Measurements from ENCODE around the gene FAM135A.
A peak's percentile ranks its signal among the peaks of the same experiment; 100 is the strongest.

Gene FAM135A

DNA sequence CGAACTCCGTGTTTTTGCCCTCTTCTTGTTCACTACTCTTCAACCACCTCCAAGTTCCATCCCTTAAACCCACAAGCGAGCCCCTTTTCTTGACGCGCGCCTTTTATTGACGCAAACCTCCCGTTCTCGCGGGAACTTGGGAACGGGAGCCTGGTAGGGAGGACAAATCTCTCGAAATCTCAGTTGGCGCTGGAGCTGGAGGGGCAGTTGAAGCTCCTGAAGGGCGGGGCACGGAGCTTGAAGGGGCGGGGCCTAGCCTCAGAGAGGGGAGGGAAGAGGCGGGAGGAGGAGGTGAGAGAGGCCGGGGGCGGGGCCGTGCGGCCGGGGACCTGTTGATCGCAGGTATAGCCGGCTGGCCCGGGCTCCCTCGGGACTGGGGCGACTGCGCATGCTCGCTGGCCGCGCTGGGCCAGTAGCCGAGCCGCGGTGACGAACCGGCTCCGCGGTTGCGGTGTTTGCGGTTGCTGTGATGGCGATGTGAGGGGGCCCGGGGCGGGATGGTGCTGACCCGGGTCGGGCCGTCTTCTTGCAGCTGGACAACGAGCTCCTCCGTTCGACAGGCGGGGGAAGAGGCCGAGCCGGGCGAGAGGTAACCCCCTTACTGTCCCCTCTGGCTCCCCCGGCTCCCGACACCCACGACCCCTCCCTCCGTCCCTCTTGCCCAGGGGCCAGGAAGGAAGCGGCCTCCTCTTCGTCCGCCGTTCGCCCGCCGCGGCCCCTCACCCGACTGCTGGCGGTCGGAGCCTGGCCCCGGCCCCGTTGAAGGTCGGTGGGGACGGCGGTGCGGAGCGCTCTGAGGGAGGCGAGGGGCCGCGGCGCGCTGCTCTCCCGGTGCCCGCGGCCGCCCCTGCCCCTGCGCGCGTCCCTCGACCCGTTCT is at the start of gene FAM135A:
Gene FAM135A, plus strand, starts transcription at position 395 of the 878 bp plus-strand sequence. CDS start 14,835 bp downstream, outside the sequence.
- peak; percentile 97 for DNase-seq

DNA sequence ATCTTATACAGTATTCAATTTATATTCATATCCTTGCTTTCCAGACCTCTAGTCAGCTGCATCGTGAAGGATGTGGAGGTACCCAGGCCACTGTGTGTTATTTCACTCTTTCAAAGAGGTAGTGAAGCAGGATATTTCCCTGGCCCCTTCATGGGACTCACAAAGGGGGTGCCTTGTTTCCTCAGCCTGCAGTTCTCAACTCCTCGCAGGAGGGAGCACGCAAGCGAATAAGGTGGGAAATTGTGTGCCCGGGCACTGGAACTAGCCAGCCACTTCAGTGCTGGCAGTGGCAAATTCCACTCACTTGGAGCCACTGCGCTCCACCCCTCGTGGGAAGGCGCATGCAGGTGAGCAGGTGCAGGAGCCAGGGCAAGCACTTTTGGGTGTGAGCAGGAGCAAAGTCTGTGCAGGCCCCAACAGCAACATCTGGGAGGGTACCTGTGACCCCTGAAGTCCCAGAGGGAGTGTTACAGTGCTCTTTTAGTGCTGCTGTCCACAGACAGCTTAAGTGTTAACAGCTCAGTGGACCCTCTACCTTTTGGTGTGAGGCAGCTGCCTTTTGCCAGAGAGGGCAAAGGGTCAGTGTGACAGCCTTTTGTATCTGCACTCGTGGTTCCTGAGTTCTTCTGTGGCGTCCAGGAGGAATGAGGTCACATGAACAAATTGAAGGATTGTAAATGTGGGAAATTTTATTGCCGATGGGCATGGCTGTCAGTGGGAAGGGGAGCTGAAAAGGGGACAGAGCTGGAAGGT is 49.4 kb upstream of the FAM135A start:
- no peak for DNase-seq

GRCh38 chr6:70369332-70369950 is 43.9 kb upstream of the FAM135A start:
- peak; percentile 61 for DNase-seq

GRCh38 chr6:70370496-70370895 is 42.8 kb upstream of the FAM135A start:
- DNase-seq, result no peak

DNA sequence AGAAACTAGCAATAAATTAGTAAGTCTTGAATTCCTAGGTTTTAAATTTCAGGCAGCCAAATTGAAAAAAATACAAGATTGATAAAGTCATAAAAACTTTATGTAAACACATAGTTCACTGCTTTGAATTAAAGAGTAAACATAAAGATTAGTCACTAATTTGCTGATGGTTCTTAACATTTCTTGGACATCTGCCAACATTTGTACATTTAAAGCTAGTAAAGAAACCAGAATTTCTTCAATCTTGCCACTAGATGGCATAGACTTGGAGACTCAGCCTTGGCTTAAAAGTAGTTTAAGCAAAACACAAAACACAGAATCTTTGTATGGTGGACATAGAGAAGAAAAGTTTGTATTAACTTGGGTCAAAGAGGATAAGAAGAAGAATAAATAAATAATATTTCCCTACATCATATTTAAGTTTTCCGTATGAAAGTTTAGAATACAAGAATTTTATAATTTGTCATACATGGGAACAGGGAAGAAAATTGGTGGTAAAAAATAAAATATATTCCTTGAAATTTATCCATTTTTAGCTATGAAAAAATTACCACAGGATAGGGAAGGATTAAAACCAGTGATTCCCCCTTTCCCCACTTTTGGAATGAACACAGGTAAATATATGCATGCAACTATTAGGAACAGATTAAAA is 41.7 kb upstream of the FAM135A start:
- no peak for DNase-seq

GRCh38 chr6:70375166-70375565 is 38.1 kb upstream of the FAM135A start:
- no peak for DNase-seq

- no peak for DNase-seq
These were observed 37.4 kb upstream of the FAM135A start for GRCh38 chr6:70375882-70376281.

GRCh38 chr6:70376628-70377027 is 36.7 kb upstream of the FAM135A start:
- no peak for DNase-seq

- DNase-seq, result no peak
These were observed 35.9 kb upstream of the FAM135A start for GRCh38 chr6:70377372-70377771.

DNA sequence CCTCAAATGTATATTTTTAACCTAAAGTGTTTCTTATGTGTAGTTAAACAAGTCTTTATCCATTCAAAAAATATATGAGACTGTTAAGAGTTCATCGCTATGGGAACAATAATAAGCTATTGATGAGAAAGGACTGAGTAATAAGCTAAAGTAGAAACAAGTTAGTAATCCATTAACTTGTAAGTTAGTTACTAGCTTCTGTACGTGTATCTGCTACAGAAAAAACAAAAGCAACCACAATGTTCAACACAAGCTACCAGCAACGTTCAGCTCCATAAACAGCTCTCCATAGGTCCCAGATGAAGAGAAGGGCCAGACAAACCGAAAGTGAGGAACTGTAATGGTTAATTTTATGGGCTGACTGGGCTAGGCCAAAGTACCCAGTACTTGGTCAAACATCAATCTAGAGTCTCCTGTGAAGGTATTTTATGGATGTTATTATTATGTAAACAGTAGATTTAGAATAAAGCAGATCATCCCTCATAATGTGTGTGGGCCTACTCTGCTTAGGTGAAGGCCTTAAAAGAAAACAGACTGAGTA is 33.8 kb upstream of the FAM135A start:
- DNase-seq, result no peak

DNA sequence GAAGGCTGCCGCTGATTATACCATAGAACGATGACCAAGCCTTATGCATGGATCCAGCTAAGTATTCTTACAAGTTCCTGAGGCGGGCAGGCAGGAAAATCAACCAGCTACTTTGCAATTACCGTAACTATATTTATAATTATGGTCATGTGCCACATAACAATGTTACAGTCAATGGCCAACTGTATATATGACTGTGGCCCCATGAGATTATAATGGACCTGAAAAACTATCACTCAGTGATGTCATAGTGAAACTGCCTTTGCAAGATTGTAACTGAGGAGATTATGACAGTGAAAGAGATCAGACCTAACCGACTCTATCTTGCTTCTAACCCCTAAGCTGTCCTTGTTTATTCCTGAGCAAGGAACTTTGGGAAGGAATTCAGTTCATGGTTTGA is 33.1 kb upstream of the FAM135A start:
- no peak for DNase-seq

DNA sequence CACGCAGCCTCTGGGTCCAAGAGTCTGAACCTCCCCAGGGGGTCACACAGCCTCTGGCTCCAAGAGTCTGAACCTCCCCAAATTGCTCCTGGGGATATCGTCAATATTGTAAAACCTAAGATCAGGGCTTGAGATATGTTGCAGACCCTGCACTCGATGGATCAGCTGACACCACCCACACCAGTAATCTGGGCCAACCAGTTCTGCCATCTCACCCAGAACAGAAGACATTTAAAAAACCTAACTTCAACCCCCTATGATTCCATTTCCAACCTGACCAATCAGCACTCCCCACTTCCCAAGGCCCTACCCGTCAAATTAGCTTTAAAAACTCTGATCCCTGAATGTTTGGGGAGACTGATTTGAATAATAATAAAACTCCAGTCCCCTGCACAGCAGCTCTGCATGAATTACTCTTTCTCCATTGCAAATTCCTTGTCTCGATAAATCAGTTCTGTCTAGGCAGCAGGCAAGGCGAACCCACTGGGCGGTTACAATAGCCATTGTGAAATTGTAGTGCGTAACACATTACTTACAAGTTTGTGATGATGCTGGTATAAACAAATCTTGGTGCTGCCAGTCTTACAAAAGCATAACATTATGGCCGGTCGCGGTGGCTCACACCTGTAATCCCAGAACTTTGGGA is 32.4 kb upstream of the FAM135A start:
- no peak for DNase-seq

DNA sequence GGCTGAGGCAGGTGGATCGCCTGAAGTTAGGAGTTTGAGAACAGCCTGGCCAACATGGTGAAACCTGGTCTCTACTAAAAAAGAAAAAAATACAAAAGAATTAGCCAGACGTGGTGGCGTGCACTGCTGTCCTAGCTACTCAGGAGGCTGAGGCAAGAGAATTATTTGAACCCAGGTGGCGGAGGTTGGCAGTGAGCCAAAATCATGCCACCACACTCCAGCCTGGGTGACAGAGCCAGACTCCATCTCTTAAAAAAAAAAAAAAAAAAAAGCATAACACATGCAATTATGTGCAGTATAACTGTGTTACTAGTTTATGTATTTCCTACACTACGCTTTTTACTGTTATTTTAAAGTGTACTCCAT is 31.9 kb upstream of the FAM135A start:
- DNase-seq, result no peak

DNA sequence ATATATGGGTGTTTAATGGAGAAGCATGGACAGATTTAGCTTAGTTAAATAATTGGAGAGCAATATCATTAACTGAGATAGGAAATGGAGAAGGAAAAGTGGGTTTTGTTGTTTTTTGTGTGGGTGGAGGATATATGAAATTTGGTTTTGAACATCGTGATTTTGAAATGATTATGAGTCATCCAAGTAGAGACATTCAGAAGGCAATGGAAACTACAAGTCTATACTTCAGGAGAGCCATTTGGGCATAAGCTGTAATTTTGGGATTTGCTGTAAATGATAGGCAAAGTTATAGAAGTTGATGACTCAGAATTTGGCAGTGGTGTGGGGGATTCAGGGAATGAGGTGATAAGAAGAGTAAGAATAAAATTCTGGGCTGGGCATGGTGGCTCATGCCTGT is 27.4 kb upstream of the FAM135A start:
- no peak for DNase-seq

DNA sequence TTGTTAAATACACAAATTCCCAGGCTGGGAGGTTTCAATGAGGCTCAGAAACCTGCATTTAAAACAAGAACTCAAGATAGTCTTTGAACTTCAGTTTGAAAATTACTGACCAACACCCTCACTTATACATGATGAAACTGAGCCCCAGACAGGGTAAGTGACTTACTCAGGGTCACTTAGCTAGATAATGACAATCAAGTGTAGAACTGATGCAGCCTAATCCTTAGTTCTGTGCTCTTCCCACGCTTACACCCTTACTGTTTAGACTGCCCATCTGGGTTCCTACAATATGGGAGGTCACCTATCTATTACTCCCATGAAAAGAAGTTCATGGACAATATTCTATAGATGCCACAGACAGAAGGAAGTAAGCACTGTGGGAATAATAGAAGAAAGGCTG is 24.5 kb upstream of the FAM135A start:
- no peak for DNase-seq

GRCh38 chr6:70389261-70389660 is 24.0 kb upstream of the FAM135A start:
- no peak for DNase-seq

DNA sequence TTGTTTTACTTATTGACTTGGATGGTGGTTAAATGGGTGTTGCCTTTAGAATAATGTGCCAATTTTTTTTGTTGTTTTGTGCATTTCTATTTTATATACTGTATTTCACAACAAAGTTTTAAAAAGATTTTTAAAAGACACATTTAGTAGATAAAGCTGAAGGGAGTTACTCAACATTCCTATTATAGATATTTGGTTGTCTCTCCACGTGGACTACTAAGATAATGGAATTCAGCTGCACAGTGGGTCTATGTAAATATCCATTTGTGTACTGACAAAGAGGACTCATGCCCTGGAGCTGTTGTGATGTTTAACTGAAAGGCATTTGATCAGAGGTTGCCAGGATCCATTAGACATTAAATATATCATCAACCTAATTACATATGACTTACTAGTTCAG is 23.2 kb upstream of the FAM135A start:
- no peak for DNase-seq

DNA sequence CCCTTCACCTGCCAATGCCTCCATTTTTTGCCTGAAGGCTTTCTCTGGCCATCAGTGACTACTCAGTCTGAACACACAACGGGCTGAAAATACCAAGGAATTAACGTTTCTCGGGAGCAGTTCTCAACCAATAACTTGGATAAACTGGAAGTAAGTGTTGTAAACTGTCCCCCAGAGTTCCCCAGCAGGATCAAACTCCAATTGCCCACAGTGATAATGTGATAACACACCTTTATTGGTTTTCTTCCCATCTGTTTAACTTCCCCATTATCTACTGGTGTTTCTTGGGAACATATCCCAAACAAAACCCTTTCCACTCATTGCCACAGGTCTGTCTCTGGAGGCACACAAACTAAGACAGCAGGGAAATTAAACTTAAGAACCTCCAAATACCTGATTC is 21.8 kb upstream of the FAM135A start:
- DNase-seq, result no peak

DNA sequence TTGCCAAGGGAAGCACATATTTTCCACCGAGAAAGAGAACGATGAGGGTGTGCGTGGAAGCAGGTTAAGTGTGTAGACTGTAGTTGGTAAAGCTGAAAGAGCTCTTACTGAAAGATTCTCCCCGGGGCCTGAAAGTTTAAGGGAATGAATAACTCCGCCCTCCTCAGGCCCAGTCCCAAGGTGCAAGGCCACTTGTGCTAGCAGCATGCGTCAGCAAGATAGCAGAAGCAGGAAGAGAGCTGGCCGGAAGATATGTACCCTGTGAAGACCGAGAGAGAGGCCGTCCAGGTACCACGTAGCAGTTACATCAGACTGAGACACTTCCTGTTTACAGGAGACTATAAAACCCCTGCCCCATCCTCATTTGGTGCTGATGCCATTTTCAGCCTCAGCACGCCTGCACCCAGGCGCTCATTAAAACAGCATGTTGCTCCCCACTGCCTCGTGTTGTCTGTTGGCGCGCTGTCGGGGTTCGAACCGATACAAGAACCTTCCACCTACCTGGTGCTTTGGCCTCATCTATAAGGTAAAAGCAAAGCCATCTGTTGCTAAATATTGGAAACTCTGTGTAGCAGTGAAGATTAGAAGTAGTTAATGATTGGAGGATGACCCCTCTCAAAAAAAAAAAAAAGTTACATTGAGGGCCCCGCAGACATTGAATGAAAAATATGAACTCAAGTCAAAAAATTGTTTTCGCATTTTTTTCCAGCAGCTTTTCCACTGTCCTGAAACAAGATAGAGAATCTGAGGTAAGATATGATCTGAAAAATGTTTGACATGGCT is 18.6 kb upstream of the FAM135A start:
- no peak for DNase-seq

GRCh38 chr6:70395301-70395672 is 18.0 kb upstream of the FAM135A start:
- DNase-seq, result no peak

GRCh38 chr6:70396163-70396562 is 17.1 kb upstream of the FAM135A start:
- DNase-seq, result no peak
